PC-9 (cell line): Measurements from ENCODE around the gene AQP12A. TPM values are rescaled to one million over a fixed set of nuclear protein-coding genes. Genes with fewer than 3 reads are reported as not detected.

Experiments used
- BruUV-seq: library from RNA; stranded (reverse); fragments of 400-500 nt; replicated peaks from 2 replicates; lab custom pipeline; 2021; lab: Mats Ljungman, UMichigan
- CTCF ChIA-PET: fragments of 300-600 bp; sonication (Branson Sonifier 250); formaldehyde crosslinking; loops from one replicate; lab custom pipeline; 2022; ENCODE audit warnings: antibody characterized with exemption; lab: Charles Lee
- POLR2A ChIA-PET: fragments of 300-600 bp; sonication (Branson Sonifier 250); formaldehyde crosslinking; loops from one replicate; lab custom pipeline; 2022; ENCODE audit warnings: antibody characterized with exemption; ENCODE audit not compliant: unreplicated experiment; lab: Charles Lee
- DNase-seq, 2 experiments: peaks; one replicate each; pipeline versions ENCODE4 v3.0.0 to v3.0.0-alpha.2; 2015 to 2022; ENCODE audit warnings: mixed read lengths in 1 of 2
- H2AFZ ChIP-seq: fragments of 200-600 bp; sonication (generic); 2 replicates; pipeline ENCODE4 v1.8.1; 2017; ENCODE audit warnings: antibody characterized with exemption
- H3F3A ChIP-seq: fragments of 200-600 bp; sonication (generic); 2 replicates; pipeline ENCODE4 v1.8.1; 2017; ENCODE audit warnings: antibody characterized with exemption, mild to moderate bottlenecking, low read depth; ENCODE audit not compliant: insufficient read depth
- H3K27ac ChIP-seq: fragments of 200-600 bp; sonication (generic); 2 replicates; pipeline ENCODE4 v1.6.1; 2016; ENCODE audit warnings: mixed run types
- H3K27me3 ChIP-seq: fragments of 200-600 bp; sonication (generic); 2 replicates; pipeline ENCODE4 v1.6.1; 2016; ENCODE audit warnings: low read depth, mixed run types; ENCODE audit not compliant: insufficient read depth
- H3K36me3 ChIP-seq: fragments of 200-600 bp; sonication (generic); 2 replicates; pipeline ENCODE4 v1.6.1; 2016; ENCODE audit warnings: low read depth, mixed run types
- H3K4me1 ChIP-seq: fragments of 200-600 bp; sonication (generic); replicated peaks from 2 replicates; pipeline ENCODE4 v1.6.1; 2016; ENCODE audit warnings: mixed run types; ENCODE audit not compliant: insufficient read depth
- H3K4me2 ChIP-seq: fragments of 200-600 bp; sonication (generic); 2 replicates; pipeline ENCODE4 v1.6.1; 2017; ENCODE audit warnings: mixed run types
- H3K4me3 ChIP-seq: fragments of 200-600 bp; sonication (generic); 2 replicates; pipeline ENCODE4 v1.6.1; 2016; ENCODE audit warnings: mixed run types
- H3K79me2 ChIP-seq: fragments of 200-600 bp; sonication (generic); 2 replicates; pipeline ENCODE4 v1.6.1; 2017; ENCODE audit warnings: low read depth, mixed run types
- H3K9me2 ChIP-seq: fragments of 200-600 bp; sonication (generic); 2 replicates; pipeline ENCODE4 v1.8.1; 2017; ENCODE audit warnings: mild to moderate bottlenecking; ENCODE audit not compliant: insufficient read depth
- H3K9me3 ChIP-seq: fragments of 200-600 bp; sonication (generic); 2 replicates; pipeline ENCODE4 v1.8.1; 2016; ENCODE audit warnings: low read depth; ENCODE audit not compliant: insufficient read depth
- H4K20me1 ChIP-seq: fragments of 200-600 bp; sonication (generic); 2 replicates; pipeline ENCODE4 v1.8.1; 2017; ENCODE audit not compliant: insufficient read depth
- EZH2 ChIP-seq: fragments of 200-600 bp; sonication (generic); IDR thresholded peaks from 2 replicates; pipeline ENCODE4 v1.8.0; 2017; ENCODE audit warnings: antibody characterized with exemption, low read depth
- intact Hi-C: fragments of 100-400 bp; cut with micrococcal nuclease; formaldehyde crosslinking; loops from one replicate; pipeline ENCODE4 v1.10.0; 2022; ENCODE audit not compliant: unreplicated experiment
- total RNA-seq: library from RNA; stranded (reverse); gene quantifications from 2 replicates; pipeline ENCODE4 v1.2.3, GENCODE V29; 2021
- TF ChIP-seq, protein P1 (sequence below): fragments of 200-600 bp; sonication (generic); conservative IDR thresholded peaks from 2 replicates; pipeline ENCODE4 v1.6.1; 2017; ENCODE audit warnings: mixed run types, antibody characterized with exemption, mild to moderate bottlenecking, moderate library complexity

The AQP12A gene
- total RNA-seq, 1 experiment from 2014 or later = not detected

DNA sequence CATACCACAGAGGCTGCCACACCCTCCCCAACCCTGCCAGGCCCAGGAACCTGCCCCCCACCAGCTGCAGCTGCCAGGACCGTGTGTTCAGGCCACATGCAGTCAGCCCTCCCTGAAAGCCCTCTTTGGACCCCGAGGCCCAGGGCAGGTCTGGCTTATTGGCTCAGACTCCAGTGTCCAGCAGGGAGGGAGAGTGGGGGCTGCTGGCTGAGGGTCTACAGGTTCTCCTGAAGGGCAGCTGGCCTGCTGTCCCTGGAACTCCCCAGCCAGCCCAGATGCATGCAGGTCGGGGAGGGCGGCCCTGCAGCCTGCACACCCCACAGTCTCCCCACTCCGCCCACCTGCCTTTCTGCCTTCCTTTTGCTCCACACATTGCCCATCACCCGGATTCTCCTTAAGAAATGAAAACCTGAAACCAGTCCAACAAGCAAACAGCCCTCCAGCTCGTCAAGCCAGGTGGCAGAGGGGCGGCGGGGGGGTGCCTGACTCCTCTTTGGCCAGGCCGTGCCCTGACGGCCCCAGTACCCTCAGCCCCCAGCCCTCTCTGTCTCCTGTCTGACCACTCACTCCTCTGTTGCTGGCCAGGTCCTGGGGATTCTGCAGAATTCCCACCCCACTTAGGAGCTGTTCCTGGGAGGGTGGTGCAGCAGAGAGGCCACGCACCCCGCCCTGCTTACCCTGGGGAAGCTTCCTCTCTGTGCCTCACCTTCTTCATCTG is 48.4 kb upstream of the AQP12A start:
- no peaks in the 10 kb centered on the region for H3K36me3 ChIP-seq
- TF ChIP-seq, protein P1, sequence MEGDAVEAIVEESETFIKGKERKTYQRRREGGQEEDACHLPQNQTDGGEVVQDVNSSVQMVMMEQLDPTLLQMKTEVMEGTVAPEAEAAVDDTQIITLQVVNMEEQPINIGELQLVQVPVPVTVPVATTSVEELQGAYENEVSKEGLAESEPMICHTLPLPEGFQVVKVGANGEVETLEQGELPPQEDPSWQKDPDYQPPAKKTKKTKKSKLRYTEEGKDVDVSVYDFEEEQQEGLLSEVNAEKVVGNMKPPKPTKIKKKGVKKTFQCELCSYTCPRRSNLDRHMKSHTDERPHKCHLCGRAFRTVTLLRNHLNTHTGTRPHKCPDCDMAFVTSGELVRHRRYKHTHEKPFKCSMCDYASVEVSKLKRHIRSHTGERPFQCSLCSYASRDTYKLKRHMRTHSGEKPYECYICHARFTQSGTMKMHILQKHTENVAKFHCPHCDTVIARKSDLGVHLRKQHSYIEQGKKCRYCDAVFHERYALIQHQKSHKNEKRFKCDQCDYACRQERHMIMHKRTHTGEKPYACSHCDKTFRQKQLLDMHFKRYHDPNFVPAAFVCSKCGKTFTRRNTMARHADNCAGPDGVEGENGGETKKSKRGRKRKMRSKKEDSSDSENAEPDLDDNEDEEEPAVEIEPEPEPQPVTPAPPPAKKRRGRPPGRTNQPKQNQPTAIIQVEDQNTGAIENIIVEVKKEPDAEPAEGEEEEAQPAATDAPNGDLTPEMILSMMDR = no peak
- TF ChIP-seq EZH2 = no peak
- BruUV-seq = no TSS peak

DNA sequence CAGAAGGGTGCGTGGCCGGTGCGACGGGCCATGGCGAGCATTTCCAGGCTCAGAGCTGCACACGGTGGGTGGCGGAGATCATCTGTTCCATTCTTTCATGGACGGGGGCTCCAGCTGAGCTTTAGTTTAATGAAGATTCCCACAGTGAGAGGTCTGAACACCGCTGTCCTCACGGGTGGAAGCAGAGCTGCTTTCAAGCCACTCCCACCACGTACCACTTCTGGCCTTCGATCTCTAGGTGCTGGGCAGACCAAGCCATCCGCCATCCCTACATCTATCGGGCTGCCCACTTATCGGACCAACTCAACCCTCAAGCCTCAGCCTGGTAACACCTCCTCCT is 47.9 kb upstream of the AQP12A start:
- intact Hi-C loops = no loop called here
- Histone ChIP-seq H3K36me3 (no peaks in the 10 kb centered on the region), H3K27ac (no peak overlapping the region), H3K9me2 (no peaks in the 10 kb centered on the region), H3K9me3 (no peaks in the 10 kb centered on the region), H3K4me2 (no peak overlapping the region), H3K27me3 (peaks cover 78% of the 10 kb centered on the region), H3K4me3 (no peak overlapping the region), H4K20me1 (peaks cover 4% of the 10 kb centered on the region; the same call in 1 of the 2 replicates), H3K79me2 (no peaks in the 10 kb centered on the region), H3F3A (no peaks in the 10 kb centered on the region), H3K4me1 (no peaks in the 10 kb centered on the region), H2AFZ (no peak overlapping the region)
- CTCF ChIA-PET = no interaction called here
- POLR2A ChIA-PET = no interaction called here
- TF ChIP-seq, protein P1 = no peak
- TF ChIP-seq EZH2 = no peak
- no TSS peak for BruUV-seq
- no peak for DNase-seq

More for the DNA sequence above, 48.4 kb upstream of the AQP12A start:
- DNase-seq = no peak
- no peak overlapping the region for H3K4me2 ChIP-seq
- H2AFZ ChIP-seq = no peak overlapping the region
- no peaks in the 10 kb centered on the region for H3K79me2 ChIP-seq
- intact Hi-C loops = no loop called here
- H3F3A ChIP-seq = no peaks in the 10 kb centered on the region
- H3K4me1 ChIP-seq = no peaks in the 10 kb centered on the region
- peaks cover 78% of the 10 kb centered on the region for H3K27me3 ChIP-seq
- H4K20me1 ChIP-seq = no peaks in the 10 kb centered on the region
- POLR2A ChIA-PET = no interaction called here
- H3K27ac ChIP-seq = no peak overlapping the region
- H3K9me2 ChIP-seq = no peaks in the 10 kb centered on the region
- CTCF ChIA-PET = no interaction called here
- H3K4me3 ChIP-seq = no peak overlapping the region
- no peaks in the 10 kb centered on the region for H3K9me3 ChIP-seq

- Histone ChIP-seq H3K9me2 (no peaks in the 10 kb centered on the region), H3K79me2 (no peaks in the 10 kb centered on the region), H3K9me3 (no peaks in the 10 kb centered on the region), H3K4me1 (no peaks in the 10 kb centered on the region), H3K4me2 (no peak overlapping the region), H3K27ac (no peak overlapping the region), H3F3A (no peaks in the 10 kb centered on the region), H3K27me3 (peaks cover 79% of the 10 kb centered on the region), H3K36me3 (no peaks in the 10 kb centered on the region), H2AFZ (no peak overlapping the region), H3K4me3 (no peak overlapping the region), H4K20me1 (peaks cover 5% of the 10 kb centered on the region; the same call in 1 of the 2 replicates)
- ChIA-PET POLR2A (no interaction called here), CTCF (no interaction called here)
- TF ChIP-seq EZH2 = no peak
- TF ChIP-seq, protein P1 = no peak
- no peak for DNase-seq
- BruUV-seq = no TSS peak
- intact Hi-C loops = no loop called here
Observed at GRCh38 chr2:240644171-240644651, 47.5 kb upstream of the AQP12A start.
